ENCODE measurements around the gene RAB11FIP4.

RAB11FIP4 gene

GRCh38 chr17:31457391-31458234 lies 66.1 kb downstream of the RAB11FIP4 start:
- DNase-seq = no peak

- DNase-seq = no peak
Observed at GRCh38 chr17:31458829-31459228, 67.4 kb downstream of the RAB11FIP4 start.

GRCh38 chr17:31459716-31460115 lies 68.2 kb downstream of the RAB11FIP4 start:
- no peak for DNase-seq

- no peak for DNase-seq
Observed at GRCh38 chr17:31460226-31460721, 68.8 kb downstream of the RAB11FIP4 start.

GRCh38 chr17:31461227-31461810 lies 69.8 kb downstream of the RAB11FIP4 start:
- no peak for DNase-seq

GRCh38 chr17:31462261-31462660 lies 70.8 kb downstream of the RAB11FIP4 start:
- no peak for DNase-seq

GRCh38 chr17:31466096-31466760 lies 74.8 kb downstream of the RAB11FIP4 start:
- DNase-seq = no peak

- DNase-seq = peak; percentile 27
Observed at GRCh38 chr17:31467502-31468256, 76.2 kb downstream of the RAB11FIP4 start.

- no peak for DNase-seq
Observed at GRCh38 chr17:31469959-31470358, 78.5 kb downstream of the RAB11FIP4 start.

- no peak for DNase-seq
Observed at GRCh38 chr17:31470592-31470991, 79.1 kb downstream of the RAB11FIP4 start.

- DNase-seq = no peak
Observed at GRCh38 chr17:31472137-31472536, 80.7 kb downstream of the RAB11FIP4 start.

GRCh38 chr17:31475378-31476162 lies 84.1 kb downstream of the RAB11FIP4 start:
- no peak for DNase-seq

GRCh38 chr17:31476525-31477416 lies 85.3 kb downstream of the RAB11FIP4 start:
- DNase-seq = no peak

GRCh38 chr17:31477417-31478055 lies 86.1 kb downstream of the RAB11FIP4 start:
- DNase-seq = no peak

- DNase-seq = no peak
Observed at GRCh38 chr17:31479062-31479408, 87.6 kb downstream of the RAB11FIP4 start.

GRCh38 chr17:31479524-31479923 lies 88.0 kb downstream of the RAB11FIP4 start:
- DNase-seq = no peak

- no peak for DNase-seq
Observed at GRCh38 chr17:31480067-31480466, 88.6 kb downstream of the RAB11FIP4 start.

- no peak for DNase-seq
Observed at GRCh38 chr17:31480904-31481782, 89.7 kb downstream of the RAB11FIP4 start.

GRCh38 chr17:31481783-31482081 lies 90.3 kb downstream of the RAB11FIP4 start:
- no peak for DNase-seq
